GM23338 (cell line): ENCODE measurements around the gene TELO2. TPM values are rescaled to one million over a fixed set of nuclear protein-coding genes. Genes with fewer than 3 reads are reported as not detected.

Source experiments
- ATAC-seq: fragments of 200-7000 bp; cut with Tn5 transposase; 3 replicates; pipeline ENCODE4 v1.9.1; 2020
- DNase-seq: peaks from one replicate; pipeline ENCODE4 v3.0.0-alpha.2; 2015; ENCODE audit warnings: low spot score
- H2AFZ ChIP-seq: fragments of 200-600 bp; sonication (generic); 2 replicates; pipeline ENCODE4 v1.8.0; 2016; ENCODE audit warnings: antibody characterized with exemption, mild to moderate bottlenecking, moderate library complexity
- H3F3A ChIP-seq: fragments of 200-600 bp; sonication (generic); replicated peaks from 2 replicates; pipeline ENCODE4 v1.8.0; 2017; ENCODE audit warnings: antibody characterized with exemption, mixed run types, low read depth
- H3K27ac ChIP-seq: fragments of 200-600 bp; sonication (generic); 2 replicates; pipeline ENCODE4 v1.6.1; 2016; ENCODE audit warnings: low read depth
- H3K27me3 ChIP-seq: fragments of 200-600 bp; sonication (generic); 2 replicates; pipeline ENCODE4 v1.8.0; 2016; ENCODE audit warnings: mild to moderate bottlenecking, mixed run types, moderate library complexity; ENCODE audit not compliant: insufficient read depth
- H3K36me3 ChIP-seq: fragments of 200-600 bp; sonication (generic); 2 replicates; pipeline ENCODE4 v1.8.0; 2016; ENCODE audit warnings: mild to moderate bottlenecking; ENCODE audit not compliant: insufficient read depth
- H3K4me1 ChIP-seq: fragments of 200-600 bp; sonication (generic); 2 replicates; pipeline ENCODE4 v1.8.0; 2016; ENCODE audit warnings: mild to moderate bottlenecking, moderate library complexity; ENCODE audit not compliant: insufficient read depth
- H3K4me2 ChIP-seq: fragments of 200-600 bp; sonication (generic); 2 replicates; pipeline ENCODE4 v1.7.1; 2017; ENCODE audit warnings: mixed run types
- H3K4me3 ChIP-seq: fragments of 200-600 bp; sonication (generic); 2 replicates; pipeline ENCODE4 v1.6.1; 2016; ENCODE audit warnings: mixed run types
- H3K79me2 ChIP-seq: fragments of 200-600 bp; sonication (generic); replicated peaks from 2 replicates; pipeline ENCODE4 v1.8.0; 2017; ENCODE audit warnings: mild to moderate bottlenecking; ENCODE audit not compliant: insufficient read depth
- H3K9me2 ChIP-seq: fragments of 200-600 bp; sonication (generic); 2 replicates; pipeline ENCODE4 v1.8.0; 2017; ENCODE audit not compliant: insufficient read depth
- H4K20me1 ChIP-seq: fragments of 200-600 bp; sonication (generic); replicated peaks from 2 replicates; pipeline ENCODE4 v1.8.0; 2017; ENCODE audit warnings: mild to moderate bottlenecking; ENCODE audit not compliant: insufficient read depth
- H3K27ac Mint-ChIP-seq: 2 replicates; pipeline ENCODE4 v1.8.0; 2020; ENCODE audit warnings: inconsistent platforms, mild to moderate bottlenecking, moderate library complexity, mixed read lengths
- H3K27me3 Mint-ChIP-seq: 3 replicates; pipeline ENCODE4 v1.8.0; 2022; ENCODE audit warnings: low read depth, mild to moderate bottlenecking, moderate library complexity, mixed read lengths, inconsistent platforms; ENCODE audit not compliant: insufficient read depth, poor library complexity
- H3K36me3 Mint-ChIP-seq: 3 replicates; pipeline ENCODE4 v1.8.0; 2021; ENCODE audit warnings: low read depth, mild to moderate bottlenecking, inconsistent platforms, moderate library complexity, mixed read lengths
- H3K4me1 Mint-ChIP-seq: 3 replicates; pipeline ENCODE4 v1.8.0; 2020; ENCODE audit warnings: mild to moderate bottlenecking, inconsistent platforms, mixed read lengths
- H3K4me3 Mint-ChIP-seq: 3 replicates; pipeline ENCODE4 v1.8.0; 2021; ENCODE audit warnings: moderate library complexity, mild to moderate bottlenecking, inconsistent platforms, mixed read lengths
- H3K9me3 Mint-ChIP-seq: 3 replicates; pipeline ENCODE4 v1.8.0; 2020; ENCODE audit warnings: moderate library complexity, mild to moderate bottlenecking, inconsistent platforms, mixed read lengths
- CREB1 ChIP-seq: fragments of 250-450 bp; sonication (Bioruptor Pico); IDR thresholded peaks from 2 replicates; pipeline ENCODE4 v1.5.0; 2020; ENCODE audit warnings: low read depth, mild to moderate bottlenecking, moderate library complexity
- EZH2phosphoT487 ChIP-seq: fragments of 200-600 bp; sonication (generic); IDR thresholded peaks from one replicate; pipeline ENCODE4 v1.8.1; 2018; ENCODE audit warnings: antibody characterized with exemption; ENCODE audit not compliant: unreplicated experiment
- JUNB ChIP-seq: IDR thresholded peaks from one replicate; pipeline ENCODE4 v1.6.1; 2016; ENCODE audit warnings: antibody characterized with exemption; ENCODE audit not compliant: unreplicated experiment
- NANOG ChIP-seq: IDR thresholded peaks from 2 replicates; pipeline ENCODE4 v1.6.1; 2016; ENCODE audit warnings: antibody characterized with exemption, borderline replicate concordance
- POLR2AphosphoS5 ChIP-seq: IDR thresholded peaks from 2 replicates; pipeline ENCODE4 v1.6.1; 2016; ENCODE audit warnings: antibody characterized with exemption, low read depth
- STAT1 ChIP-seq: IDR thresholded peaks from one replicate; pipeline ENCODE4 v1.6.1; 2016; ENCODE audit warnings: antibody characterized with exemption; ENCODE audit not compliant: unreplicated experiment
- ZNF114 ChIP-seq: fragments of 250-450 bp; sonication (Bioruptor Pico); IDR thresholded peaks from 2 replicates; pipeline ENCODE4 v1.5.0; 2020; ENCODE audit warnings: mild to moderate bottlenecking, moderate library complexity
- ZNF331 ChIP-seq: fragments of 250-450 bp; sonication (Bioruptor Pico); IDR thresholded peaks from 2 replicates; pipeline ENCODE4 v1.5.0; 2020; ENCODE audit warnings: low read depth, mild to moderate bottlenecking, moderate library complexity
- polyA plus RNA-seq: library from polyadenylated mRNA; unstranded; fragments of >200 nt; fragmentation: Nextera tagmentation; extraction: Ambion mirVana; gene quantifications from 2 replicates; pipeline ENCODE4 v1.2.1, GENCODE V29; 2016
- total RNA-seq: library from RNA; depleted of rRNA; stranded (reverse); fragments of >200 nt; shearing (Covaris generic); gene quantifications from 2 replicates; pipeline ENCODE4 v1.2.3, GENCODE V29; 2014
- TF ChIP-seq, protein P1 (sequence below): IDR thresholded peaks from one replicate; pipeline ENCODE4 v1.6.1; 2018; ENCODE audit warnings: antibody characterized with exemption; ENCODE audit not compliant: unreplicated experiment
- TF ChIP-seq, protein P2 (sequence below), 2 experiments: fragments of 200-600 bp in 1 of 2; sonication (generic) in 1 of 2; conservative IDR thresholded peaks; 2 replicates each; pipeline versions ENCODE4 v1.5.1 to v1.6.1; 2016 to 2017; ENCODE audit warnings: antibody characterized with exemption in 2 of 2, low read depth in 2 of 2, mild to moderate bottlenecking in 2 of 2, moderate library complexity in 1 of 2
- TF ChIP-seq, protein P3 (sequence below): IDR thresholded peaks from 2 replicates; pipeline ENCODE4 v1.6.1; 2016; ENCODE audit warnings: antibody characterized with exemption

The TELO2 gene
- total and polyA plus RNA-seq, 2 experiments from 2014 or later, result 45.4 to 76.0 TPM

DNA sequence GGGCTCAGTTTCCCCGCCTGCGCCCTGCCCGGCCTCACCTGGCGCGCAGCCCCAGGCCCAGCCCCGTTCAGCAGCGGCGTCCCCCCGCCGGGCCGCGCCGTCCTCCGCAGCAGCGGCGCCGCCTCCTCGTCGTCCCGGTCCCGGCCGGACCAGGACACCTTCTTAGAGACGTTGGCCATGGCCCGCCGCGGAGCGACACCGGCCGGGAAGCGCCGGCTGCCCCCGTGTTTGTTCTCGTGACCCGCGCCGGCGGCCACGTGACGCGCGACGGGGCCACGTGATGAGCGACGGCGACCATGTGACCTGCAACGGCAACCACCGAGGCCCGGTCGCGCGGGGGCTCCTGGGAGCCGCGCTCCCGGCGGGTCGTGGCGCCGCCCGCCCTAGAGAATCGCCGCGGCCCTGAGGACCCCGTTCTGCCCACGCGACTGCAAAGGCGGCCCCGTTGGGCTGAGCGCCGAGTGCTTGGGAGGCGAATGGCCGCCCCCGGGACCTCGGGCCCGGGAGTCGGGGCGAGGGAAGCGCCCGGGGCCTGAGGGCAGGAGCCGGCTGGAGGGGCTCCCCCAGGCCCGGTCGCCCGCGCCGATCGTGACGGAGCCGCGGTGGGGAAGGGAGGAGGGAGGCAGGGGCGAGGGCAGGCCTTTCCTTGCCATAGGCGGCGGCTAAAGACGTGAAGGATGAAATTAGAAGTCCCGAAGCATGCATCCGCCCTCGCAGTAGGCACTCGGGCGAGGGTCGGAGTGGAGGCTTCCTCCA lies 18.2 kb upstream of the TELO2 start, which contains the start of gene CLCN7:
CLCN7 (minus strand) TSS at position 233 of the 756 bp plus-strand sequence; CDS start at position 179, 54 bp downstream.
- Mint-ChIP-seq H3K27me3 (peaks cover 12% of the 10 kb centered on the region), H3K9me3 (peaks cover 30% of the 10 kb centered on the region; the same call in 2 of the 3 replicates), H3K36me3 (peaks cover 3% of the 10 kb centered on the region; the same call in 2 of the 3 replicates), H3K4me1 (peaks cover 8% of the 10 kb centered on the region; the same call in 2 of the 3 replicates), H3K27ac (peak within 1 kb of the TSS; percentile 79), H3K4me3 (peak within 1 kb of the TSS; percentile 86)
- no peaks in the 10 kb centered on the region for H3K27me3 ChIP-seq
- peak; percentile 72 for TF ChIP-seq CREB1
- TF ChIP-seq, protein P1, sequence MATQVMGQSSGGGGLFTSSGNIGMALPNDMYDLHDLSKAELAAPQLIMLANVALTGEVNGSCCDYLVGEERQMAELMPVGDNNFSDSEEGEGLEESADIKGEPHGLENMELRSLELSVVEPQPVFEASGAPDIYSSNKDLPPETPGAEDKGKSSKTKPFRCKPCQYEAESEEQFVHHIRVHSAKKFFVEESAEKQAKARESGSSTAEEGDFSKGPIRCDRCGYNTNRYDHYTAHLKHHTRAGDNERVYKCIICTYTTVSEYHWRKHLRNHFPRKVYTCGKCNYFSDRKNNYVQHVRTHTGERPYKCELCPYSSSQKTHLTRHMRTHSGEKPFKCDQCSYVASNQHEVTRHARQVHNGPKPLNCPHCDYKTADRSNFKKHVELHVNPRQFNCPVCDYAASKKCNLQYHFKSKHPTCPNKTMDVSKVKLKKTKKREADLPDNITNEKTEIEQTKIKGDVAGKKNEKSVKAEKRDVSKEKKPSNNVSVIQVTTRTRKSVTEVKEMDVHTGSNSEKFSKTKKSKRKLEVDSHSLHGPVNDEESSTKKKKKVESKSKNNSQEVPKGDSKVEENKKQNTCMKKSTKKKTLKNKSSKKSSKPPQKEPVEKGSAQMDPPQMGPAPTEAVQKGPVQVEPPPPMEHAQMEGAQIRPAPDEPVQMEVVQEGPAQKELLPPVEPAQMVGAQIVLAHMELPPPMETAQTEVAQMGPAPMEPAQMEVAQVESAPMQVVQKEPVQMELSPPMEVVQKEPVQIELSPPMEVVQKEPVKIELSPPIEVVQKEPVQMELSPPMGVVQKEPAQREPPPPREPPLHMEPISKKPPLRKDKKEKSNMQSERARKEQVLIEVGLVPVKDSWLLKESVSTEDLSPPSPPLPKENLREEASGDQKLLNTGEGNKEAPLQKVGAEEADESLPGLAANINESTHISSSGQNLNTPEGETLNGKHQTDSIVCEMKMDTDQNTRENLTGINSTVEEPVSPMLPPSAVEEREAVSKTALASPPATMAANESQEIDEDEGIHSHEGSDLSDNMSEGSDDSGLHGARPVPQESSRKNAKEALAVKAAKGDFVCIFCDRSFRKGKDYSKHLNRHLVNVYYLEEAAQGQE, result no peak
- TF ChIP-seq POLR2AphosphoS5, result peak; percentile 69
- TF ChIP-seq, protein P2, sequence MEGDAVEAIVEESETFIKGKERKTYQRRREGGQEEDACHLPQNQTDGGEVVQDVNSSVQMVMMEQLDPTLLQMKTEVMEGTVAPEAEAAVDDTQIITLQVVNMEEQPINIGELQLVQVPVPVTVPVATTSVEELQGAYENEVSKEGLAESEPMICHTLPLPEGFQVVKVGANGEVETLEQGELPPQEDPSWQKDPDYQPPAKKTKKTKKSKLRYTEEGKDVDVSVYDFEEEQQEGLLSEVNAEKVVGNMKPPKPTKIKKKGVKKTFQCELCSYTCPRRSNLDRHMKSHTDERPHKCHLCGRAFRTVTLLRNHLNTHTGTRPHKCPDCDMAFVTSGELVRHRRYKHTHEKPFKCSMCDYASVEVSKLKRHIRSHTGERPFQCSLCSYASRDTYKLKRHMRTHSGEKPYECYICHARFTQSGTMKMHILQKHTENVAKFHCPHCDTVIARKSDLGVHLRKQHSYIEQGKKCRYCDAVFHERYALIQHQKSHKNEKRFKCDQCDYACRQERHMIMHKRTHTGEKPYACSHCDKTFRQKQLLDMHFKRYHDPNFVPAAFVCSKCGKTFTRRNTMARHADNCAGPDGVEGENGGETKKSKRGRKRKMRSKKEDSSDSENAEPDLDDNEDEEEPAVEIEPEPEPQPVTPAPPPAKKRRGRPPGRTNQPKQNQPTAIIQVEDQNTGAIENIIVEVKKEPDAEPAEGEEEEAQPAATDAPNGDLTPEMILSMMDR (conservative IDR thresholded peaks at IDR 0.05; ENCODE audit: low read depth in 2 of 2), result no peak
- TF ChIP-seq ZNF114 (CRISPR knock-in tag), result no peak
- no peaks in the 10 kb centered on the region for H3K36me3 ChIP-seq
- peaks cover 44% of the 10 kb centered on the region for H3K79me2 ChIP-seq
- peak within 1 kb of the TSS; percentile 89 for H3K4me2 ChIP-seq
- H4K20me1 ChIP-seq, result peaks cover 15% of the 10 kb centered on the region; the same call in 1 of the 2 replicates
- H3K9me2 ChIP-seq, result no peaks in the 10 kb centered on the region
- ATAC-seq (peak; percentile 81), DNase-seq (peak; percentile 85)
- peak within 1 kb of the TSS; percentile 74; the same call in 1 of the 2 replicates for H2AFZ ChIP-seq
- peaks cover 3% of the 10 kb centered on the region; the same call in 1 of the 2 replicates for H3K4me1 ChIP-seq
- H3K27ac ChIP-seq, result no peak within 1 kb of the TSS
- H3F3A ChIP-seq, result no peaks in the 10 kb centered on the region
- peak within 1 kb of the TSS; percentile 77 for H3K4me3 ChIP-seq

DNA sequence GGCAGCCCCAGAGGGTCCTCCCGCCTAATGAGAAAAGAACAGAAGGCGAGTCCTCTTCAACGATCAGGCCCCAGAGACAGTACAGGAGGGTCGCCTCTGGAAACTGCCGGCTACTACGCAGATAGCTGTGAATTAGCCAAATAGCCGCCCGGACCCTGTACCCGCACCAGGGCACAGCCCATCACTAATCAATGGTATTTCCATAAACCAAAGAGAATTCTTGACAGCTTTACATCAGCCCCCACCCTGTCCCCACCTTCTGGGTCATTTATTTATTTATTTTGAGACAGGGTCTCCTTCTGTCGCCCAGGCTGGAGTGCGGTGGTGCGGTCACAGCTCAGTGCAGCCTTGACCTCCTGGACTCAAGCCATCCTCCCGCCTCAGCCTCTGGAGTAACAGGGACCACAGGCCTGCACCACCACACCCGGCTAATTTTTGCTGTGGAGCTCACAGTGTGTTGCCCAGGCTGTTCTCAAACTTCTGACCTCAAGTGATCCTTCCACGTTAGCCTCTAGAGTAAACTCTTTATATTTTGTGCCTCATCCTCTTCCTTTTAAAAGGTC lies 17.5 kb upstream of the TELO2 start:
- Histone ChIP-seq H3F3A (no peaks in the 10 kb centered on the region), H4K20me1 (peaks cover 12% of the 10 kb centered on the region; the same call in 1 of the 2 replicates), H3K4me1 (peaks cover 3% of the 10 kb centered on the region; the same call in 1 of the 2 replicates), H3K4me2 (peak overlapping the region; percentile 89), H3K27ac (no peak overlapping the region), H3K27me3 (no peaks in the 10 kb centered on the region), H3K4me3 (peak overlapping the region; percentile 77), H3K9me2 (no peaks in the 10 kb centered on the region), H3K36me3 (no peaks in the 10 kb centered on the region), H2AFZ (peak overlapping the region; percentile 74; the same call in 1 of the 2 replicates), H3K79me2 (peaks cover 38% of the 10 kb centered on the region)
- ATAC-seq (no peak), DNase-seq (no peak)
- Mint-ChIP-seq H3K9me3 (peaks cover 30% of the 10 kb centered on the region; the same call in 2 of the 3 replicates), H3K27me3 (peaks cover 12% of the 10 kb centered on the region), H3K36me3 (peaks cover 3% of the 10 kb centered on the region; the same call in 2 of the 3 replicates), H3K4me3 (peak overlapping the region; percentile 81), H3K4me1 (peaks cover 8% of the 10 kb centered on the region; the same call in 2 of the 3 replicates), H3K27ac (peak overlapping the region; percentile 56; the same call in 1 of the 2 replicates)
- TF ChIP-seq EZH2phosphoT487, result no peak
- TF ChIP-seq, protein P2 (conservative IDR thresholded peaks at IDR 0.05; ENCODE audit: low read depth in 2 of 2), result no peak
- no peak for TF ChIP-seq POLR2AphosphoS5
- no peak for TF ChIP-seq ZNF331 (CRISPR knock-in tag)
- TF ChIP-seq, protein P3, sequence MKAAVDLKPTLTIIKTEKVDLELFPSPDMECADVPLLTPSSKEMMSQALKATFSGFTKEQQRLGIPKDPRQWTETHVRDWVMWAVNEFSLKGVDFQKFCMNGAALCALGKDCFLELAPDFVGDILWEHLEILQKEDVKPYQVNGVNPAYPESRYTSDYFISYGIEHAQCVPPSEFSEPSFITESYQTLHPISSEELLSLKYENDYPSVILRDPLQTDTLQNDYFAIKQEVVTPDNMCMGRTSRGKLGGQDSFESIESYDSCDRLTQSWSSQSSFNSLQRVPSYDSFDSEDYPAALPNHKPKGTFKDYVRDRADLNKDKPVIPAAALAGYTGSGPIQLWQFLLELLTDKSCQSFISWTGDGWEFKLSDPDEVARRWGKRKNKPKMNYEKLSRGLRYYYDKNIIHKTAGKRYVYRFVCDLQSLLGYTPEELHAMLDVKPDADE, result no peak
- no peak for TF ChIP-seq STAT1
- no peak for TF ChIP-seq NANOG
- no peak for TF ChIP-seq JUNB
